CD8-positive, alpha-beta memory T cell (primary cell): ENCODE data around the gene CDK10. TPM values are rescaled to one million over a fixed set of nuclear protein-coding genes. Genes with fewer than 3 reads are reported as not detected.

Source experiments
- CTCF ChIA-PET: fragments of 350-600 bp; sonication (Branson Sonifier 250); formaldehyde crosslinking; loops from one replicate; lab custom pipeline; 2021; ENCODE audit warnings: antibody characterized with exemption; lab: Charles Lee
- POLR2A ChIA-PET: fragments of 350-600 bp; sonication (Branson Sonifier 250); formaldehyde crosslinking; loops from one replicate; lab custom pipeline; 2021; ENCODE audit warnings: antibody characterized with exemption; lab: Charles Lee
- DNase-seq, 5 donors: peaks; one replicate each; pipeline versions ENCODE4 v3.0.0 to v3.0.0-alpha.2; 2020 to 2022; ENCODE audit warnings: mixed read lengths in 1 of 5
- H3K27ac ChIP-seq: one replicate; pipeline ENCODE4 v1.7.0; 2013; ENCODE audit warnings: low read depth, mild to moderate bottlenecking, low read length, moderate library complexity
- H3K27me3 ChIP-seq: 2 replicates; pipeline ENCODE4 v1.7.0; 2013; ENCODE audit warnings: low read length, mild to moderate bottlenecking; ENCODE audit not compliant: insufficient read depth, poor library complexity, severe bottlenecking
- H3K36me3 ChIP-seq: 2 replicates; pipeline ENCODE4 v1.7.0; 2013; ENCODE audit warnings: mild to moderate bottlenecking, low read length, moderate library complexity; ENCODE audit not compliant: insufficient read depth
- H3K4me1 ChIP-seq: 2 replicates; pipeline ENCODE4 v1.7.0; 2013; ENCODE audit warnings: mild to moderate bottlenecking, low read length, moderate library complexity; ENCODE audit not compliant: insufficient read depth
- H3K4me3 ChIP-seq: 2 replicates; pipeline ENCODE4 v1.7.0; 2013; ENCODE audit warnings: mild to moderate bottlenecking, low read length
- H3K9me3 ChIP-seq: 2 replicates; pipeline ENCODE4 v1.7.0; 2013; ENCODE audit warnings: mild to moderate bottlenecking, low read length
- H3K27ac Mint-ChIP-seq, 8 donors: one replicate each; pipeline ENCODE4 v1.8.0; 2020 to 2021; ENCODE audit warnings: mixed read lengths in 8 of 8, mild to moderate bottlenecking in 6 of 8, inconsistent platforms in 3 of 8, moderate library complexity in 3 of 8
- H3K27me3 Mint-ChIP-seq, 2 donors: one replicate each; pipeline ENCODE4 v1.8.0; 2020 to 2021; ENCODE audit warnings: mixed read lengths in 2 of 2, mild to moderate bottlenecking in 1 of 2, moderate library complexity in 1 of 2
- H3K36me3 Mint-ChIP-seq, 3 donors: one replicate each; pipeline ENCODE4 v1.8.0; 2020 to 2021; ENCODE audit warnings: mixed read lengths in 3 of 3, inconsistent platforms in 1 of 3, mild to moderate bottlenecking in 1 of 3
- H3K4me1 Mint-ChIP-seq, 3 donors: one replicate each; pipeline ENCODE4 v1.8.0; 2020 to 2021; ENCODE audit warnings: mixed read lengths in 3 of 3, inconsistent platforms in 1 of 3, mild to moderate bottlenecking in 1 of 3
- H3K4me3 Mint-ChIP-seq, 7 donors: one replicate each; pipeline ENCODE4 v1.8.0; 2020 to 2021; ENCODE audit warnings: mixed read lengths in 7 of 7, mild to moderate bottlenecking in 6 of 7, moderate library complexity in 4 of 7, inconsistent platforms in 2 of 7
- H3K9me3 Mint-ChIP-seq, 5 donors: one replicate each; pipeline ENCODE4 v1.8.0; 2020 to 2022; ENCODE audit warnings: mixed read lengths in 5 of 5, mild to moderate bottlenecking in 3 of 5, moderate library complexity in 2 of 5, inconsistent platforms in 1 of 5
- polyA plus RNA-seq: library from polyadenylated mRNA; unstranded; fragments of 300-500 nt; fragmentation: Illumina TruSeq; gene quantifications from one replicate; pipeline ENCODE4 v1.2.3, GENCODE V29; 2021
- total RNA-seq, 2 experiments: library from RNA; stranded (reverse); gene quantifications; one replicate each; pipeline ENCODE4 v1.2.3, GENCODE V29; 2021

The CDK10 gene
- total and polyA plus RNA-seq, 3 experiments from 2014 or later: 31.8 to 79.0 (median 74.8) TPM

- ChIA-PET POLR2A (interaction anchor here (0.7 to 1.4 kb wide), 2 partner anchors 10 kb away, joined by 3 to 9 read pairs; no protein-coding TSS in a partner anchor), CTCF (interaction anchor here (3.7 to 5.7 kb wide), 2 partner anchors 23 to 28 kb away, joined by 9 to 46 read pairs; no protein-coding TSS in a partner anchor)
- DNase-seq: no peak
- H3K27ac ChIP-seq: no peak overlapping the region
- peaks cover 10 to 78% (median 17%) of the 10 kb centered on the region in 3 donors for H3K36me3 Mint-ChIP-seq
- H3K9me3 Mint-ChIP-seq: no peaks in the 10 kb centered on the region
- peaks cover 76% of the 10 kb centered on the region for H3K4me1 ChIP-seq
- H3K9me3 ChIP-seq: no peaks in the 10 kb centered on the region
- peaks cover 45 to 73% (median 57%) of the 10 kb centered on the region in 3 donors for H3K4me1 Mint-ChIP-seq
- no peaks in the 10 kb centered on the region for H3K27me3 ChIP-seq
- H3K4me3 ChIP-seq: no peak overlapping the region
- H3K4me3 Mint-ChIP-seq: peak overlapping the region; percentile 49 to 79 (median 70)
- peaks cover 69% of the 10 kb centered on the region for H3K36me3 ChIP-seq
- peak overlapping the region; percentile 49 to 93 (median 81) for H3K27ac Mint-ChIP-seq
- H3K27me3 Mint-ChIP-seq: peaks cover 0 to 6% of the 10 kb centered on the region in 2 donors
Measured at GRCh38 chr16:89727406-89728120, 41.1 kb downstream of the CDK10 start.

- H3K9me3 ChIP-seq: no peaks in the 10 kb centered on the region
- no peak overlapping the region for H3K27ac ChIP-seq
- H3K27me3 Mint-ChIP-seq: no peaks in the 10 kb centered on the region
- peaks cover 71% of the 10 kb centered on the region for H3K36me3 ChIP-seq
- ChIA-PET POLR2A (interaction anchor here (0.6 to 1.4 kb wide), 2 partner anchors 8 to 87 kb away, joined by 3 to 9 read pairs; partner anchors contain the start of gene FANCA), CTCF (interaction anchor here (3.7 kb wide), 1 partner anchor 29 kb away, joined by 9 read pairs; no protein-coding TSS in a partner anchor)
- peaks cover 41 to 69% (median 50%) of the 10 kb centered on the region in 3 donors for H3K4me1 Mint-ChIP-seq
- peak overlapping the region in 1 of 7 donors; percentile 65 for H3K4me3 Mint-ChIP-seq
- no peak for DNase-seq
- H3K27me3 ChIP-seq: no peaks in the 10 kb centered on the region
- no peak overlapping the region for H3K4me3 ChIP-seq
- H3K9me3 Mint-ChIP-seq: no peaks in the 10 kb centered on the region
- H3K36me3 Mint-ChIP-seq: peaks cover 5 to 78% (median 15%) of the 10 kb centered on the region in 3 donors
- H3K27ac Mint-ChIP-seq: peak overlapping the region in 1 of 8 donors; percentile 78
- peaks cover 71% of the 10 kb centered on the region for H3K4me1 ChIP-seq
Measured at GRCh38 chr16:89729293-89729692, 42.8 kb downstream of the CDK10 start.

- H3K9me3 Mint-ChIP-seq: no peaks in the 10 kb centered on the region
- ChIA-PET CTCF (interaction anchor here (1.1 to 3.7 kb wide), 2 partner anchors 24 to 30 kb away, joined by 3 to 9 read pairs; no protein-coding TSS in a partner anchor), POLR2A (no interaction called here)
- H3K27ac Mint-ChIP-seq: peak overlapping the region in 4 of 8 donors; percentile 26 to 87 (median 68)
- H3K4me3 Mint-ChIP-seq: peak overlapping the region in 2 of 7 donors; percentile 15 to 61
- no peak overlapping the region for H3K4me3 ChIP-seq
- H3K36me3 Mint-ChIP-seq: peaks cover 10 to 82% (median 15%) of the 10 kb centered on the region in 3 donors
- H3K36me3 ChIP-seq: peaks cover 75% of the 10 kb centered on the region
- H3K4me1 ChIP-seq: peaks cover 64% of the 10 kb centered on the region
- H3K9me3 ChIP-seq: no peaks in the 10 kb centered on the region
- H3K27me3 ChIP-seq: no peaks in the 10 kb centered on the region
- H3K27me3 Mint-ChIP-seq: no peaks in the 10 kb centered on the region
- no peak overlapping the region for H3K27ac ChIP-seq
- peaks cover 40 to 70% (median 51%) of the 10 kb centered on the region in 3 donors for H3K4me1 Mint-ChIP-seq
- no peak for DNase-seq
Measured at GRCh38 chr16:89729863-89730593, 43.5 kb downstream of the CDK10 start.

- peaks cover 82% of the 10 kb centered on the region for H3K36me3 ChIP-seq
- no peaks in the 10 kb centered on the region for H3K9me3 ChIP-seq
- ChIA-PET POLR2A (no interaction called here), CTCF (interaction anchor here (1.1 to 3.7 kb wide), 2 partner anchors 25 to 31 kb away, joined by 3 to 9 read pairs; no protein-coding TSS in a partner anchor)
- H3K9me3 Mint-ChIP-seq: no peaks in the 10 kb centered on the region
- H3K4me3 Mint-ChIP-seq: peak overlapping the region in 1 of 7 donors; percentile 27
- no peak for DNase-seq
- peaks cover 63% of the 10 kb centered on the region for H3K4me1 ChIP-seq
- H3K4me3 ChIP-seq: no peak overlapping the region
- H3K27me3 ChIP-seq: no peaks in the 10 kb centered on the region
- peaks cover 43 to 74% (median 58%) of the 10 kb centered on the region in 3 donors for H3K4me1 Mint-ChIP-seq
- no peaks in the 10 kb centered on the region for H3K27me3 Mint-ChIP-seq
- H3K27ac Mint-ChIP-seq: peak overlapping the region in 2 of 8 donors; percentile 43 to 77
- no peak overlapping the region for H3K27ac ChIP-seq
- H3K36me3 Mint-ChIP-seq: peaks cover 10 to 88% (median 19%) of the 10 kb centered on the region in 3 donors
Measured at GRCh38 chr16:89730610-89731234, 44.2 kb downstream of the CDK10 start.

GRCh38 chr16:89732142-89732917 is 45.8 kb downstream of the CDK10 start:
- ChIA-PET CTCF (interaction anchor here (1.1 kb wide), 1 partner anchor 129 kb away, joined by 3 read pairs; no protein-coding TSS in a partner anchor), POLR2A (interaction anchor here (0.7 to 1.6 kb wide), 2 partner anchors 9 kb away, joined by 3 to 6 read pairs; no protein-coding TSS in a partner anchor)
- Mint-ChIP-seq H3K27ac (peak overlapping the region in 7 of 8 donors; percentile 7 to 79 (median 76)), H3K9me3 (no peaks in the 10 kb centered on the region), H3K36me3 (peaks cover 10 to 94% (median 15%) of the 10 kb centered on the region in 3 donors), H3K4me3 (peak overlapping the region in 2 of 7 donors; percentile 6 to 73), H3K4me1 (peaks cover 46 to 75% (median 61%) of the 10 kb centered on the region in 3 donors), H3K27me3 (no peaks in the 10 kb centered on the region)
- Histone ChIP-seq H3K9me3 (no peaks in the 10 kb centered on the region), H3K4me3 (no peak overlapping the region), H3K27me3 (no peaks in the 10 kb centered on the region), H3K4me1 (peaks cover 63% of the 10 kb centered on the region), H3K36me3 (peaks cover 88% of the 10 kb centered on the region), H3K27ac (no peak overlapping the region)
- no peak for DNase-seq

- H3K9me3 Mint-ChIP-seq: no peaks in the 10 kb centered on the region
- Histone ChIP-seq H3K27ac (no peak overlapping the region), H3K4me3 (no peak overlapping the region), H3K36me3 (peaks cover 87% of the 10 kb centered on the region), H3K4me1 (peaks cover 63% of the 10 kb centered on the region), H3K9me3 (no peaks in the 10 kb centered on the region), H3K27me3 (no peaks in the 10 kb centered on the region)
- CTCF ChIA-PET: interaction anchor here (1.0 to 1.1 kb wide), 2 partner anchors 11 to 128 kb away, joined by 3 read pairs; no protein-coding TSS in a partner anchor
- H3K27ac Mint-ChIP-seq: peak overlapping the region in 5 of 8 donors; percentile 66 to 94 (median 79)
- peaks cover 10 to 94% (median 21%) of the 10 kb centered on the region in 3 donors for H3K36me3 Mint-ChIP-seq
- H3K4me3 Mint-ChIP-seq: peak overlapping the region in 1 of 7 donors; percentile 41
- no peak for DNase-seq
- H3K27me3 Mint-ChIP-seq: no peaks in the 10 kb centered on the region
- peaks cover 46 to 75% (median 61%) of the 10 kb centered on the region in 3 donors for H3K4me1 Mint-ChIP-seq
- POLR2A ChIA-PET: interaction anchor here (1.6 kb wide), 1 partner anchor 10 kb away, joined by 6 read pairs; no protein-coding TSS in a partner anchor
Measured at GRCh38 chr16:89732918-89733242, 46.4 kb downstream of the CDK10 start.
